Measurements from ENCODE around the gene ODR4. TPM values are rescaled to one million over a fixed set of nuclear protein-coding genes. Genes with fewer than 3 reads are reported as not detected.

The ODR4 gene
- polyA plus RNA-seq, 1 donor (not counting 4 experiments of a cell fraction or from before 2014, with no cell fraction given) = 20.0 TPM

DNA sequence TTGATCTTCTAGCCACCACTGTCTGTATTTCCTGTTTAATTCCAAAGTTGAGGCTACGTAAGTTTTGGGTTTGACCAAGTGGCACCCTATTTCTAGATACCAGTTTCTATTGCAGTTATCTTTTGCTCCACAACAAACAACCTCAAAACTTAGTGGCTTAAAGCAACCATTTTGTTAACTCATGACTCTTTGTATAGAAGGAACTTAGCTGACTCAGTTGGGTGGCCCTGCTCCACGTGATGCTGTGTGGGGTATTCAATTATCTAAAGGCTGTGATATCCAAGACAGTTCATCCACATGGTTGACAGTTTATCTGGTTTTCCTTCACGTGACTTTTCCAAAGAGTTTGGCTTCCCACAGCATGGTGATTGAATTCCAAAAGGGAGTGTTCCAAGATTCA, 50.5 kb downstream of the ODR4 start:
- Histone ChIP-seq H3K36me3 (ENCODE audit: control insufficient read depth in 2 of 2, extremely low read depth in 1 of 2, insufficient read depth in 2 of 2, low read length in 2 of 2) (no peaks in the 10 kb centered on the region), H3K27ac (ENCODE audit: control insufficient read depth, insufficient read depth, low read length) (no peak overlapping the region), H4K20me1 (ENCODE audit: control insufficient read depth, extremely low read depth, insufficient read depth, low read length) (no peaks in the 10 kb centered on the region), H2AFZ (ENCODE audit: control insufficient read depth, low read length) (no peak overlapping the region), H3K4me2 (ENCODE audit: control insufficient read depth, extremely low read depth, insufficient read depth, low read depth, low read length) (no peak overlapping the region), H3K79me2 (ENCODE audit: control insufficient read depth, insufficient read depth, low read length) (no peaks in the 10 kb centered on the region), H3K4me3 (ENCODE audit: control insufficient read depth in 2 of 3, extremely low read depth in 1 of 3, insufficient read depth in 2 of 3, low read depth in 1 of 3, low read length in 3 of 3) (no peak overlapping the region), H3K9me1 (ENCODE audit: control insufficient read depth, extremely low read depth, insufficient read depth, low read length) (no peaks in the 10 kb centered on the region), H3K9me3 (ENCODE audit: control insufficient read depth, low read depth, low read length) (no peaks in the 10 kb centered on the region), H3K27me3 (ENCODE audit: control insufficient read depth, extremely low read depth, insufficient read depth, low read length) (no peaks in the 10 kb centered on the region), H3K4me1 (ENCODE audit: control insufficient read depth, extremely low read depth, insufficient read depth, low read length) (no peaks in the 10 kb centered on the region), H3K9ac (ENCODE audit: control insufficient read depth, extremely low read depth, insufficient read depth, low read length) (no peak overlapping the region)
- TF ChIP-seq, protein P1, sequence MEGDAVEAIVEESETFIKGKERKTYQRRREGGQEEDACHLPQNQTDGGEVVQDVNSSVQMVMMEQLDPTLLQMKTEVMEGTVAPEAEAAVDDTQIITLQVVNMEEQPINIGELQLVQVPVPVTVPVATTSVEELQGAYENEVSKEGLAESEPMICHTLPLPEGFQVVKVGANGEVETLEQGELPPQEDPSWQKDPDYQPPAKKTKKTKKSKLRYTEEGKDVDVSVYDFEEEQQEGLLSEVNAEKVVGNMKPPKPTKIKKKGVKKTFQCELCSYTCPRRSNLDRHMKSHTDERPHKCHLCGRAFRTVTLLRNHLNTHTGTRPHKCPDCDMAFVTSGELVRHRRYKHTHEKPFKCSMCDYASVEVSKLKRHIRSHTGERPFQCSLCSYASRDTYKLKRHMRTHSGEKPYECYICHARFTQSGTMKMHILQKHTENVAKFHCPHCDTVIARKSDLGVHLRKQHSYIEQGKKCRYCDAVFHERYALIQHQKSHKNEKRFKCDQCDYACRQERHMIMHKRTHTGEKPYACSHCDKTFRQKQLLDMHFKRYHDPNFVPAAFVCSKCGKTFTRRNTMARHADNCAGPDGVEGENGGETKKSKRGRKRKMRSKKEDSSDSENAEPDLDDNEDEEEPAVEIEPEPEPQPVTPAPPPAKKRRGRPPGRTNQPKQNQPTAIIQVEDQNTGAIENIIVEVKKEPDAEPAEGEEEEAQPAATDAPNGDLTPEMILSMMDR (optimal IDR thresholded peaks at IDR 0.05 in 1 of 3, IDR thresholded peaks at IDR 0.05 in 1 of 3, conservative IDR thresholded peaks at IDR 0.05 in 1 of 3; ENCODE audit: extremely low read depth in 1 of 3, insufficient read depth in 2 of 3, low read length in 3 of 3) = no peak
- TF ChIP-seq EZH2 (IDR thresholded peaks at IDR 0.05; ENCODE audit: low read length) = no peak
- FAIRE-seq (no peak), DNase-seq (ENCODE audit: low read depth, low spot score) (no peak)
- dilution Hi-C loops (cut with MboI; ENCODE audit: extremely low pct_ligation_motif_present, low sequenced_read_pairs) = no loop called here

DNA sequence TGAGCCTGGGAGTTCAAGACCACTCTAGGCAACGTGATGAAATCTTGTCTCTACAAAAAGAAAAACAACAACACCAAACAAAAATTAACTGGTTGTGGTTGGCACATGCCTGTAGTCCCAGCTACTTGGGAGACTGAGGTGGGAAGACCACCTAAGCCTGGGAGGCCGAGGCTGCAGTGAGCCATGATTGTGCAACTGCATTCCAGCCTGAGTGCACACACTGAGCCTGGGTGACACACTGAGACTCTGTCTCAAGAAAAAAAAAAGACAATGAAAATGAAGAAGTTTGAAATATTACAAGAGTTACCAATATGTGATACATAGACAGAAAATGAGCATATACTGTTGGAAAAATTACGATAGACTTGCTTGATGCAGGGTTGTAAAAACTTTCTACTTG, 53.4 kb downstream of the ODR4 start:
- no peak overlapping the region for H3K27ac ChIP-seq (ENCODE audit: control insufficient read depth, insufficient read depth, low read length)
- no peak for TF ChIP-seq EZH2 (IDR thresholded peaks at IDR 0.05; ENCODE audit: low read length)
- TF ChIP-seq, protein P1 (optimal IDR thresholded peaks at IDR 0.05 in 1 of 3, IDR thresholded peaks at IDR 0.05 in 1 of 3, conservative IDR thresholded peaks at IDR 0.05 in 1 of 3; ENCODE audit: extremely low read depth in 1 of 3, insufficient read depth in 2 of 3, low read length in 3 of 3) = no peak
- no peaks in the 10 kb centered on the region for H4K20me1 ChIP-seq (ENCODE audit: control insufficient read depth, extremely low read depth, insufficient read depth, low read length)
- no peak for DNase-seq (ENCODE audit: low read depth, low spot score)
- H3K9me3 ChIP-seq (ENCODE audit: control insufficient read depth, low read depth, low read length) = no peaks in the 10 kb centered on the region
- FAIRE-seq = no peak
- H2AFZ ChIP-seq (ENCODE audit: control insufficient read depth, low read length) = no peak overlapping the region
- no peak overlapping the region for H3K4me3 ChIP-seq (ENCODE audit: control insufficient read depth in 2 of 3, extremely low read depth in 1 of 3, insufficient read depth in 2 of 3, low read depth in 1 of 3, low read length in 3 of 3)
- no peak overlapping the region for H3K4me2 ChIP-seq (ENCODE audit: control insufficient read depth, extremely low read depth, insufficient read depth, low read depth, low read length)
- no peaks in the 10 kb centered on the region for H3K36me3 ChIP-seq (ENCODE audit: control insufficient read depth in 2 of 2, extremely low read depth in 1 of 2, insufficient read depth in 2 of 2, low read length in 2 of 2)
- H3K4me1 ChIP-seq (ENCODE audit: control insufficient read depth, extremely low read depth, insufficient read depth, low read length) = no peaks in the 10 kb centered on the region
- H3K9ac ChIP-seq (ENCODE audit: control insufficient read depth, extremely low read depth, insufficient read depth, low read length) = no peak overlapping the region
- no peaks in the 10 kb centered on the region for H3K9me1 ChIP-seq (ENCODE audit: control insufficient read depth, extremely low read depth, insufficient read depth, low read length)
- dilution Hi-C loops (cut with MboI; ENCODE audit: extremely low pct_ligation_motif_present, low sequenced_read_pairs) = no loop called here
- H3K27me3 ChIP-seq (ENCODE audit: control insufficient read depth, extremely low read depth, insufficient read depth, low read length) = no peaks in the 10 kb centered on the region
- no peaks in the 10 kb centered on the region for H3K79me2 ChIP-seq (ENCODE audit: control insufficient read depth, insufficient read depth, low read length)
